Parathyroid adenoma (tissue), 2 donors: ENCODE results near the gene BICDL1.

Experiments used
- H2AFZ ChIP-seq: fragments of 300-600 bp; sonication (generic); one replicate; pipeline ENCODE4 v1.7.0; 2017; ENCODE audit warnings: antibody characterized with exemption, mild to moderate bottlenecking
- H3K27ac ChIP-seq: fragments of 300-600 bp; sonication (generic); one replicate; pipeline ENCODE4 v1.7.0; 2017
- H3K27me3 ChIP-seq: fragments of 300-600 bp; sonication (generic); one replicate; pipeline ENCODE4 v1.7.0; 2017; ENCODE audit warnings: low read length; ENCODE audit not compliant: control insufficient read depth, insufficient read depth
- H3K36me3 ChIP-seq: fragments of 300-600 bp; sonication (generic); one replicate; pipeline ENCODE4 v1.7.0; 2017; ENCODE audit warnings: low read length; ENCODE audit not compliant: control insufficient read depth, insufficient read depth
- H3K4me1 ChIP-seq: fragments of 300-600 bp; sonication (generic); one replicate; pipeline ENCODE4 v1.7.0; 2017; ENCODE audit warnings: control low read depth
- H3K4me2 ChIP-seq: fragments of 300-600 bp; sonication (generic); one replicate; pipeline ENCODE4 v1.7.0; 2017; ENCODE audit warnings: low read length
- H3K4me3 ChIP-seq: fragments of 300-600 bp; sonication (generic); one replicate; pipeline ENCODE4 v1.7.0; 2017; ENCODE audit warnings: low read depth, low read length
- H3K79me2 ChIP-seq: fragments of 300-600 bp; sonication (generic); one replicate; pipeline ENCODE4 v1.7.0; 2017; ENCODE audit warnings: control low read depth
- H3K9ac ChIP-seq: fragments of 300-600 bp; sonication (generic); one replicate; pipeline ENCODE4 v1.7.0; 2017; ENCODE audit warnings: mild to moderate bottlenecking
- H3K9me3 ChIP-seq: fragments of 300-600 bp; sonication (generic); one replicate; pipeline ENCODE4 v1.7.0; 2017; ENCODE audit warnings: low read length; ENCODE audit not compliant: control insufficient read depth
- CTCF ChIP-seq: fragments of 300-600 bp; sonication (generic); IDR thresholded peaks from one replicate; pipeline ENCODE4 v1.7.0; 2017; ENCODE audit warnings: antibody characterized with exemption, mild to moderate bottlenecking
- donor health status: primary hyperparathyroidism.

The BICDL1 gene

GRCh38 chr12:120047072-120047471 lies 58.0 kb downstream of the BICDL1 start:
- peaks cover 3% of the 10 kb centered on the region for H3K79me2 ChIP-seq
- no peaks in the 10 kb centered on the region for H3K36me3 ChIP-seq
- no peaks in the 10 kb centered on the region for H3K27me3 ChIP-seq
- H3K27ac ChIP-seq = no peak overlapping the region
- H3K4me1 ChIP-seq = peaks cover 13% of the 10 kb centered on the region
- no peak overlapping the region for H2AFZ ChIP-seq
- TF ChIP-seq CTCF = no peak
- H3K9ac ChIP-seq = no peak overlapping the region
- no peak overlapping the region for H3K4me2 ChIP-seq
- no peak overlapping the region for H3K4me3 ChIP-seq
- H3K9me3 ChIP-seq = no peaks in the 10 kb centered on the region

GRCh38 chr12:120048263-120048662 lies 59.2 kb downstream of the BICDL1 start:
- no peak overlapping the region for H3K4me3 ChIP-seq
- H3K79me2 ChIP-seq = peaks cover 6% of the 10 kb centered on the region
- TF ChIP-seq CTCF = no peak
- peaks cover 6% of the 10 kb centered on the region for H3K4me1 ChIP-seq
- H3K27me3 ChIP-seq = no peaks in the 10 kb centered on the region
- H3K36me3 ChIP-seq = no peaks in the 10 kb centered on the region
- H3K4me2 ChIP-seq = no peak overlapping the region
- H2AFZ ChIP-seq = no peak overlapping the region
- no peak overlapping the region for H3K9ac ChIP-seq
- H3K9me3 ChIP-seq = no peaks in the 10 kb centered on the region
- H3K27ac ChIP-seq = no peak overlapping the region

- no peaks in the 10 kb centered on the region for H3K4me1 ChIP-seq
- H3K9me3 ChIP-seq = no peaks in the 10 kb centered on the region
- H3K4me3 ChIP-seq = no peak overlapping the region
- no peak overlapping the region for H3K9ac ChIP-seq
- no peak overlapping the region for H3K27ac ChIP-seq
- no peak overlapping the region for H3K4me2 ChIP-seq
- no peak overlapping the region for H2AFZ ChIP-seq
- no peaks in the 10 kb centered on the region for H3K27me3 ChIP-seq
- peaks cover 6% of the 10 kb centered on the region for H3K79me2 ChIP-seq
- no peak for TF ChIP-seq CTCF
- no peaks in the 10 kb centered on the region for H3K36me3 ChIP-seq
These were observed 60.4 kb downstream of the BICDL1 start for GRCh38 chr12:120049426-120049825.

GRCh38 chr12:120051535-120051934 lies 62.5 kb downstream of the BICDL1 start:
- Histone ChIP-seq H3K9me3 (no peaks in the 10 kb centered on the region), H3K4me3 (no peak overlapping the region), H2AFZ (no peak overlapping the region), H3K36me3 (no peaks in the 10 kb centered on the region), H3K27me3 (no peaks in the 10 kb centered on the region), H3K4me1 (no peaks in the 10 kb centered on the region), H3K79me2 (peaks cover 3% of the 10 kb centered on the region), H3K4me2 (no peak overlapping the region), H3K9ac (no peak overlapping the region), H3K27ac (no peak overlapping the region)
- no peak for TF ChIP-seq CTCF

GRCh38 chr12:120054293-120054692 lies 65.3 kb downstream of the BICDL1 start:
- no peak overlapping the region for H3K27ac ChIP-seq
- no peaks in the 10 kb centered on the region for H3K9me3 ChIP-seq
- no peak for TF ChIP-seq CTCF
- no peaks in the 10 kb centered on the region for H3K36me3 ChIP-seq
- H3K4me1 ChIP-seq = no peaks in the 10 kb centered on the region
- peaks cover 5% of the 10 kb centered on the region for H3K79me2 ChIP-seq
- no peak overlapping the region for H3K4me3 ChIP-seq
- H3K4me2 ChIP-seq = no peak overlapping the region
- H3K9ac ChIP-seq = no peak overlapping the region
- H2AFZ ChIP-seq = no peak overlapping the region
- H3K27me3 ChIP-seq = no peaks in the 10 kb centered on the region
